ENCODE measurements around the gene CIAPIN1.

- TF ChIP-seq EP300 (IDR thresholded peaks at IDR 0.05) (no peak), CTCF (IDR thresholded peaks at IDR 0.05) (no peak), POLR2AphosphoS5 (IDR thresholded peaks at IDR 0.05) (no peak), POLR2A (IDR thresholded peaks at IDR 0.05) (no peak)
Observed at GRCh38 chr16:57486858-57487834, 40.0 kb upstream of the CIAPIN1 start.

Data from stomach (tissue), 4 donors.